Stomach (tissue), 9 donors: ENCODE results near the gene WIZ. TPM values are rescaled to one million over a fixed set of nuclear protein-coding genes. Genes with fewer than 3 reads are reported as not detected.

ENCODE experiments used
- DNase-seq, 2 donors: peaks; one replicate each; pipeline versions ENCODE4 v3.0.0 to v3.0.0-alpha.2; 2013 to 2019
- H3K27ac ChIP-seq, 5 donors: fragments of 200-600 bp in 4 of 5; sonication (generic) in 4 of 5; one replicate each; pipeline ENCODE4 v1.5.1; 2013 to 2019; ENCODE audit warnings: mild to moderate bottlenecking in 1 of 5, moderate library complexity in 1 of 5
- H3K27me3 ChIP-seq, 3 donors: fragments of 200-600 bp; sonication (generic); one replicate each; pipeline ENCODE4 v1.5.1; 2017 to 2019; ENCODE audit warnings: mixed run types in 1 of 3
- H3K36me3 ChIP-seq, 4 donors: fragments of 200-600 bp; sonication (generic); 1 replicate in 3 of 4; 2 replicates in 1 of 4; pipeline ENCODE4 v1.5.1; 2016 to 2019
- H3K4me1 ChIP-seq, 4 donors: fragments of 200-600 bp; sonication (generic); one replicate each; pipeline ENCODE4 v1.5.1; 2016 to 2019
- H3K4me3 ChIP-seq, 4 donors: fragments of 200-600 bp; sonication (generic) in 3 of 4; one replicate each; pipeline ENCODE4 v1.5.1; 2016 to 2019; ENCODE audit warnings: mild to moderate bottlenecking in 1 of 4
- H3K9me3 ChIP-seq, 4 donors: fragments of 200-600 bp; sonication (generic); one replicate each; pipeline ENCODE4 v1.5.1; 2016 to 2019
- EP300 ChIP-seq: sonication (generic); formaldehyde crosslinking; IDR thresholded peaks from one replicate; pipeline ENCODE4 v1.6.1; 2017; ENCODE audit warnings: antibody characterized with exemption
- POLR2A ChIP-seq, 4 donors: fragments of 450-650 bp; IDR thresholded peaks; one replicate each; pipeline ENCODE4 v1.6.1; 2016; ENCODE audit warnings: antibody characterized with exemption in 4 of 4, control low read depth in 2 of 4, mild to moderate bottlenecking in 1 of 4, moderate library complexity in 1 of 4
- POLR2AphosphoS5 ChIP-seq, 3 donors: sonication (generic); formaldehyde crosslinking; IDR thresholded peaks; one replicate each; pipeline ENCODE4 v1.6.1; 2016; ENCODE audit warnings: antibody characterized with exemption in 3 of 3
- WGBS, 5 donors: extraction: QIAGEN DNeasy Blood & Tissue Kit in 3 of 5; methylation state at CpG; one replicate each; pipeline versions ENCODE4 v1.1.5 to v1.1.7; 2013 to 2018; 5-methylcytosine and 5-hydroxymethylcytosine counted together
- intact Hi-C: fragments of 100-400 bp; cut with DNase I; formaldehyde crosslinking; loops from one replicate; pipeline ENCODE4 v1.15.1; 2023; ENCODE audit warnings: low total_unique reads
- polyA plus RNA-seq, 3 donors: library from polyadenylated mRNA; stranded (reverse); fragments of 200-250 nt; gene quantifications; one replicate each; pipeline ENCODE4 v1.2.3, GENCODE V29; 2013
- total RNA-seq, 5 donors: library from RNA; depleted of rRNA; stranded (reverse); fragments of >200 nt; gene quantifications; one replicate each; pipeline versions ENCODE4 v1.1.0 to v1.2.3, GENCODE V29; 2014 to 2016
- TF ChIP-seq, protein P1 (sequence below), 7 experiments: fragments of 450-650 bp in 4 of 7; fragments of 200-600 bp in 3 of 7; sonication (generic) in 3 of 7; IDR thresholded peaks; one replicate each; pipeline ENCODE4 v1.5.1; 2016 to 2019; ENCODE audit warnings: antibody characterized with exemption in 7 of 7, control low read depth in 2 of 7, mild to moderate bottlenecking in 1 of 7
- donor health status: healthy with polysubstance abuse.
- donor health status: Bipolar disorder and iron deficiency.
- donor health status: healthy.

WIZ gene
- total and polyA plus RNA-seq, 8 donors: 13.9 to 124 (median 18.3) TPM

DNA sequence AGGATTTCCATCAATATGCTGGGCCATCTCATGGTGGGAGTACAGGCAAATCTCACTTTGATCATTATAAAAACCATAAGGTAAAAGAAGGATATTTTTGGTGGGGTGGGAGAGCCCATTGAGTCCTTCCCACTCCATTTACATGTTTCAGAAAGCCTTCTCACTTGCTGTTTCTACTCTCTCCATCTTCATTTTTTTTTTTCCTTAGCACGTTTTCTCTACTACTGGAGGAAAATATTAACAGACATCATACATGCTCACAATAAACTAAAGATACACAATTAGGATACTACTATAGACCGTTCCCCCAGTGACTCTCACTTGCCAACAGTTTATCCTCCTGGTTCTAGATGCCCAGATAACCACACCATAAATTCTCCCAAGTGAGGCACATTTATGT lies 68.3 kb downstream of the WIZ start:
- Histone ChIP-seq H3K36me3 (peaks cover 0 to 10% (median 1%) of the 10 kb centered on the region in 4 donors), H3K4me3 (no peak overlapping the region), H3K9me3 (no peaks in the 10 kb centered on the region), H3K27me3 (no peaks in the 10 kb centered on the region), H3K4me1 (peaks cover 25 to 33% (median 31%) of the 10 kb centered on the region in 4 donors), H3K27ac (no peak overlapping the region)
- intact Hi-C loops: no loop called here
- no peak for DNase-seq
- TF ChIP-seq EP300 (no peak), POLR2AphosphoS5 (IDR thresholded peaks at IDR 0.05) (no peak), POLR2A (IDR thresholded peaks at IDR 0.05) (no peak)
- TF ChIP-seq, protein P1, sequence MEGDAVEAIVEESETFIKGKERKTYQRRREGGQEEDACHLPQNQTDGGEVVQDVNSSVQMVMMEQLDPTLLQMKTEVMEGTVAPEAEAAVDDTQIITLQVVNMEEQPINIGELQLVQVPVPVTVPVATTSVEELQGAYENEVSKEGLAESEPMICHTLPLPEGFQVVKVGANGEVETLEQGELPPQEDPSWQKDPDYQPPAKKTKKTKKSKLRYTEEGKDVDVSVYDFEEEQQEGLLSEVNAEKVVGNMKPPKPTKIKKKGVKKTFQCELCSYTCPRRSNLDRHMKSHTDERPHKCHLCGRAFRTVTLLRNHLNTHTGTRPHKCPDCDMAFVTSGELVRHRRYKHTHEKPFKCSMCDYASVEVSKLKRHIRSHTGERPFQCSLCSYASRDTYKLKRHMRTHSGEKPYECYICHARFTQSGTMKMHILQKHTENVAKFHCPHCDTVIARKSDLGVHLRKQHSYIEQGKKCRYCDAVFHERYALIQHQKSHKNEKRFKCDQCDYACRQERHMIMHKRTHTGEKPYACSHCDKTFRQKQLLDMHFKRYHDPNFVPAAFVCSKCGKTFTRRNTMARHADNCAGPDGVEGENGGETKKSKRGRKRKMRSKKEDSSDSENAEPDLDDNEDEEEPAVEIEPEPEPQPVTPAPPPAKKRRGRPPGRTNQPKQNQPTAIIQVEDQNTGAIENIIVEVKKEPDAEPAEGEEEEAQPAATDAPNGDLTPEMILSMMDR (IDR thresholded peaks at IDR 0.05): no peak
- 71 to 84% (median 80%) methylated on average over 2 of the region's 2 CpGs for WGBS, 5 donors

DNA sequence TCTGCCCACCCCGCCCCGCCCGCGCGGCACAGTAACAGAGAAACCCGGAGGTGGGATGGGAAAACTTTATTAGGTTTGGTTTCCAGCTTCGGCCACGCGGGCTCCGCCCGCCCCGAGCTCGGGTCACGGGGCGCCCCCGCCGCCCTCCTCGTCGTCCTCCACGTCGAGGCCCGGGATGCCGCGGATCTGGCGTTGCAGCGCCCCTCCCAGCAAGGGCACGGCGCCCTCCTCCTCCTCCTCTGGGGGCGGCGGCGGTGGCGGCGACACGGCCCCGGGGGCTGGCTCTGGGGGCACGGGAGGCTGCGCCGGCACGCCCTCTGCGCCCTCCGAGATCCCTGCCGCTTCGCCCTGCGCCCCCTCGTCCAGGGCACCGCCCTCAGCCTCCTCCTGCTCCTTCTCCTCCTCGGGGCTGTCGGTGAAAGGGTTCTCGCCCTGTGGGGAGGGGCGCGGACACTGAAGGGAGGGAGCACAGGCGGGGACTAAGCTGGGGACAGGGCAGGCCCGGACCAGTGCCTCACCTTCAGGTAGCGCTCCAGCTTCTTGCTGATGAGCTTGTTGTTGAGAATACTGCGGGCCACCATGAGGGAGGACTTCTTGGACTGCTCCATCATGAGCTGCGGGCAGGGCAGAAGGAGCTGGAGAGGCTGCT lies 69.6 kb downstream of the WIZ start:
- Histone ChIP-seq H3K27ac (peak overlapping the region; percentile 89 to 99 (median 96)), H3K27me3 (no peaks in the 10 kb centered on the region), H3K36me3 (peaks cover 0 to 4% (median 0%) of the 10 kb centered on the region in 4 donors), H3K4me1 (peaks cover 33 to 46% (median 44%) of the 10 kb centered on the region in 4 donors), H3K4me3 (peak overlapping the region; percentile 78 to 98 (median 93)), H3K9me3 (no peaks in the 10 kb centered on the region)
- intact Hi-C loops: loop anchor here (5.0 kb wide), 1 partner anchor 37 kb away; the partner anchor contains the start of gene AKAP8L
- TF ChIP-seq POLR2AphosphoS5 (IDR thresholded peaks at IDR 0.05): peak in 1 of 3 donors; percentile 29
- TF ChIP-seq, protein P1 (IDR thresholded peaks at IDR 0.05): no peak
- WGBS, 5 donors: 1 to 2% (median 1%) methylated on average over 13 to 56 of the region's 56 CpGs
- peak; percentile 56 to 86 for DNase-seq

DNA sequence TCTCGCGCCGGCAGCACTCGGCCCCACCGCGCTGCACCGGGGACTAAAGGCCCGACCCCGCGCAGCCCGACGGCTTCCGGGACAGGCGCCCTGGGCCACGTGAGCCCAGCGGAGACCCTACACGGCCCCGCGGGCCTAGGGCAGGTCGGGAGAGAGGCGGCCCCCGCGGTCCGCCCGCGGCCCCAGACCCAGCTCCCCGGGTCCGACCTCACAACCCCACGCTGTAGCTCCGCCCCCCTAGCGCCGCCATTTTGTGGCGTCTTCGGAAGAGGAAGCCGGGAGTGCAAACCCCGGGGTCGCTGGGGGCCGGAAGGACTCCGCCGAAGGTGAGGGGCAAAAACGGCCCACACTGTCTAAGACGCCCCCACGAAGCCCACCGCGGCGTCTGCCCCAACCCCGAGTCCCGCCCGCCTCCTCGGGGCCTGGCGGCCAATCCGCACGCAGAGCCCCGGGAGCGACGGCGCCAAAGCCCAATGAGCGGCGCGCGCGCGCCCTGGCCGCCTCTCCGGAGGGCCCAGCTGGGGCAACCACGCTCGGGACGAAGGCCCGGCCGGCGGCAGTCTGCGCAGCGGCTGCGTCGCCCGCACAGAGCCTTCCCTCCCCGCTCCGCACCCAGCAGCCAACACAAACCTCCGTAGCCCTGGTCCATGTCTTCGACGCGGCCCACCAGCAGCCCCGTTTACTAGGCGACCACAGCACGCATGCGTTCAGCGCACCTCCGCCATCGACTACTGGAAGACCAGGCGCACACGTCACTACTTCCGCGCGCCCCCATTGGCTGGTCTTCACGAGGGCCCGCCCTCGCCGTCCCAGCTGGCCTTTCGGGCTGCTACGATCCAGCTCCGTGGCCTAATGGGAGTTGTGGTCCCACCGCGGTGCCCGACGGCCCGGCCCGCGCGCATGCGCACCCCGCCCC lies 70.4 kb downstream of the WIZ start, which contains the start of gene AKAP8:
AKAP8 (minus strand) TSS at position 705 of the 916 bp plus-strand sequence; CDS start at position 649, 56 bp downstream.
- Histone ChIP-seq H3K36me3 (peaks cover 0 to 11% (median 6%) of the 10 kb centered on the region in 4 donors), H3K4me3 (peak within 1 kb of the TSS; percentile 78 to 98 (median 93)), H3K9me3 (no peaks in the 10 kb centered on the region), H3K27ac (peak within 1 kb of the TSS; percentile 90 to 100 (median 98)), H3K4me1 (peaks cover 41 to 54% (median 51%) of the 10 kb centered on the region in 4 donors), H3K27me3 (no peaks in the 10 kb centered on the region)
- intact Hi-C loops: loop anchor here (5.0 kb wide), 1 partner anchor 38 kb away; the partner anchor contains the start of gene AKAP8L
- DNase-seq: peak; percentile 99 to 100
- peak; percentile 80 to 98 (median 97) for TF ChIP-seq POLR2AphosphoS5 (IDR thresholded peaks at IDR 0.05)
- TF ChIP-seq POLR2A (IDR thresholded peaks at IDR 0.05): peak in 2 of 4 donors; percentile 35 to 58
- TF ChIP-seq EP300: no peak
- WGBS, 5 donors: 0% methylated on average over 40 to 111 of the region's 111 CpGs

DNA sequence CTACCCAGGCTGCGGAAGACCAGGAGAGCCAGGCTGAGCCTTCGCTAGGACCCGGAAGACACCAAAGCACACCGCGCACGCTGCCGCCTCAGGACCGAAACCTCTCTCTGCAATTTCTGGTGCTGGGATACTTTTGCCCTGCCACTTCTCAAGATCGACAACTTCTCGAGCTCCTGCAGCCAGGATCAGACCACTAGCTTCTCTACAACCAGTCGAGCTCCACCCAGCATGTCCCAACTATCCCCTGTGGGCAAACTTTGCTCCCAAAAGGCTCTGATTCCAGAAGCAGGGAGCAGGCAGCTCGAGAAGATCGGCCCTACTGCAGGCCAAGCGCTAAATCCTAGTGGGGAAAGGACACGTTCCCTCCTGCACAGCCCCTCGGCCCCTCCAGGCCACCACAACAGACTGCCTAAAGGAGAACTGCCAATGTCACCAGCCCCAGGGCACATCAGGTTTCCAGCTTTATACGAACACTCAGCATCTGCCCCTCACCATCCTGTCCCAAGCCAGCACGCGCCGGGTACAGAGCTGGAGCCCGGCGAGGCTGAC lies 71.1 kb downstream of the WIZ start:
- Histone ChIP-seq H3K4me1 (peaks cover 44 to 61% (median 59%) of the 10 kb centered on the region in 4 donors), H3K27me3 (no peaks in the 10 kb centered on the region), H3K36me3 (peaks cover 6 to 18% (median 13%) of the 10 kb centered on the region in 4 donors), H3K9me3 (no peaks in the 10 kb centered on the region), H3K4me3 (peak overlapping the region; percentile 78 to 98 (median 93)), H3K27ac (peak overlapping the region; percentile 90 to 100 (median 98))
- TF ChIP-seq POLR2AphosphoS5 (IDR thresholded peaks at IDR 0.05) (no peak), EP300 (no peak), POLR2A (IDR thresholded peaks at IDR 0.05) (no peak)
- TF ChIP-seq, protein P1 (IDR thresholded peaks at IDR 0.05): no peak
- 0% methylated on average over 22 of the region's 22 CpGs for WGBS, 5 donors
- intact Hi-C loops: loop anchor here (5.0 kb wide), 1 partner anchor 39 kb away; the partner anchor contains the start of gene AKAP8L
- peak; percentile 59 to 83 for DNase-seq
